GM18508 (cell line): Measurements from ENCODE around the gene SLCO1C1.

Experiments
- ATAC-seq: cut with Tn5 transposase; IDR thresholded peaks from one replicate; pipeline ENCODE4 v1.9.1; 2021; ENCODE audit warnings: moderate number of reproducible peaks; ENCODE audit not compliant: insufficient read depth, unreplicated experiment

The SLCO1C1 gene

DNA sequence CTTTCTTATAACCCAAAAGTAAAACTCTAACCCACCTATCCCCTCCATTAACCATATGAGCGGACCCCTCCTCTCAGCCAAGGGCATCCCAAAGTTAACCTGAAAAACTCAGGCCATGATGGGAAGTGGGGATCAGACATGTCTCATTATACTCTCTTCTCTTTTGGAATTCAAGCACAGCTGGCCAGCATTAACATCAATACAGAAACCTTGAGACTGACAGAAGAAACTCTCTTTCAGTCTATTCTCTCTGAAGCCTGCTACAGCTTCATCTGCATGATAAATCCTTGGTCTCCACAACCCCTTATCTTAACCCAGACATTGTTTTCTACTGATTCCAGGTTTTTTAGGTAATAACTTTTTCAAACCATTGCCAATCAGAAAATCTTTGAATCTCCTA is 97.8 kb downstream of the SLCO1C1 start:
- no peak for ATAC-seq

GRCh38 chr12:20798554-20798953 is 103.4 kb downstream of the SLCO1C1 start:
- ATAC-seq = no peak

GRCh38 chr12:20800160-20800559 is 105.0 kb downstream of the SLCO1C1 start:
- ATAC-seq = no peak

GRCh38 chr12:20801035-20801434 is 105.9 kb downstream of the SLCO1C1 start:
- ATAC-seq = no peak
